Smooth muscle cell (in vitro differentiated cells): ENCODE results near the gene PBX4. TPM values are rescaled to one million over a fixed set of nuclear protein-coding genes. Genes with fewer than 3 reads are reported as not detected.

Experiments
- DNase-seq: peaks from one replicate; lab custom pipeline; 2025; ENCODE audit not compliant: unreplicated experiment; lab: John Stamatoyannopoulos, UW
- H2AFZ ChIP-seq: fragments of 200-600 bp; sonication (generic); 2 replicates; pipeline ENCODE4 v1.6.0; 2016; ENCODE audit warnings: antibody characterized with exemption, low read depth, mild to moderate bottlenecking
- H3F3A ChIP-seq: fragments of 200-600 bp; sonication (generic); 2 replicates; pipeline ENCODE4 v1.6.0; 2017; ENCODE audit warnings: antibody characterized with exemption, low read depth
- H3K27ac ChIP-seq: fragments of 200-600 bp; sonication (generic); 2 replicates; pipeline ENCODE4 v1.5.1; 2016; ENCODE audit warnings: low read depth, mild to moderate bottlenecking
- H3K27me3 ChIP-seq: fragments of 200-600 bp; sonication (generic); 2 replicates; pipeline ENCODE4 v1.6.1; 2016; ENCODE audit warnings: low read depth, mild to moderate bottlenecking
- H3K36me3 ChIP-seq: fragments of 200-600 bp; sonication (generic); 2 replicates; pipeline ENCODE4 v1.5.1; 2016; ENCODE audit warnings: low read depth
- H3K4me1 ChIP-seq: fragments of 200-600 bp; sonication (generic); 2 replicates; pipeline ENCODE4 v1.5.1; 2016; ENCODE audit warnings: low read depth
- H3K4me2 ChIP-seq: fragments of 200-600 bp; sonication (generic); 2 replicates; pipeline ENCODE4 v1.6.0; 2016; ENCODE audit warnings: mild to moderate bottlenecking
- H3K4me3 ChIP-seq: fragments of 200-600 bp; sonication (generic); 2 replicates; pipeline ENCODE4 v1.5.1; 2016; ENCODE audit warnings: mild to moderate bottlenecking
- H3K79me2 ChIP-seq: fragments of 200-600 bp; sonication (generic); 2 replicates; pipeline ENCODE4 v1.6.0; 2016; ENCODE audit warnings: low read depth, mild to moderate bottlenecking
- H3K9ac ChIP-seq: fragments of 200-600 bp; sonication (generic); 2 replicates; pipeline ENCODE4 v1.6.0; 2016; ENCODE audit warnings: low read depth
- H3K9me3 ChIP-seq: fragments of 200-600 bp; sonication (generic); replicated peaks from 2 replicates; pipeline ENCODE4 v1.5.1; 2016; ENCODE audit warnings: low read depth
- H4K20me1 ChIP-seq: fragments of 200-600 bp; sonication (generic); 2 replicates; pipeline ENCODE4 v1.6.0; 2016; ENCODE audit warnings: low read depth
- CTCF ChIP-seq: fragments of 200-600 bp; sonication (generic); IDR thresholded peaks from 2 replicates; pipeline ENCODE4 v1.5.1; 2017; ENCODE audit warnings: borderline replicate concordance, mild to moderate bottlenecking, antibody characterized with exemption; ENCODE audit not compliant: insufficient read depth, poor library complexity, severe bottlenecking
- WGBS: methylation state at CpG from one replicate; pipeline ENCODE4 v1.1.7; 2016; ENCODE audit warnings: low lambda C conversion rate; 5-methylcytosine and 5-hydroxymethylcytosine counted together
- polyA plus RNA-seq: library from polyadenylated mRNA; unstranded; fragments of >200 nt; fragmentation: Nextera tagmentation; extraction: Ambion mirVana; gene quantifications from 2 replicates; pipeline ENCODE4 v1.2.1, GENCODE V29; 2016
- total RNA-seq: library from RNA; depleted of rRNA; stranded (reverse); fragments of >200 nt; gene quantifications from 2 replicates; pipeline ENCODE4 v1.2.3, GENCODE V29; 2014

PBX4 gene
- total and polyA plus RNA-seq, 2 experiments from 2014 or later: 1.7 to 2.5 TPM

- Histone ChIP-seq H4K20me1 (peaks cover 22% of the 10 kb centered on the region), H3K4me1 (no peaks in the 10 kb centered on the region), H3F3A (no peaks in the 10 kb centered on the region), H3K9me3 (no peaks in the 10 kb centered on the region), H3K36me3 (no peaks in the 10 kb centered on the region), H3K27me3 (no peaks in the 10 kb centered on the region), H3K9ac (no peak overlapping the region), H3K27ac (no peak overlapping the region), H3K4me3 (no peak overlapping the region), H2AFZ (no peak overlapping the region), H3K79me2 (no peaks in the 10 kb centered on the region), H3K4me2 (no peak overlapping the region)
- TF ChIP-seq CTCF: no peak
- DNase-seq: no peak
- WGBS: 97% methylated on average over 4 of the region's 4 CpGs
Measured at GRCh38 chr19:19530889-19531288, 87.6 kb downstream of the PBX4 start.

GRCh38 chr19:19530423-19530804 is 88.1 kb downstream of the PBX4 start:
- no peak for DNase-seq
- H3K36me3 ChIP-seq: no peaks in the 10 kb centered on the region
- no peak for TF ChIP-seq CTCF
- no peak overlapping the region for H2AFZ ChIP-seq
- H3K4me1 ChIP-seq: no peaks in the 10 kb centered on the region
- no peaks in the 10 kb centered on the region for H3F3A ChIP-seq
- no peaks in the 10 kb centered on the region for H3K79me2 ChIP-seq
- H3K9me3 ChIP-seq: no peaks in the 10 kb centered on the region
- no peak overlapping the region for H3K4me3 ChIP-seq
- 75% methylated on average over 8 of the region's 9 CpGs for WGBS
- H3K4me2 ChIP-seq: no peak overlapping the region
- H4K20me1 ChIP-seq: peaks cover 26% of the 10 kb centered on the region
- no peaks in the 10 kb centered on the region for H3K27me3 ChIP-seq
- no peak overlapping the region for H3K9ac ChIP-seq
- no peak overlapping the region for H3K27ac ChIP-seq

GRCh38 chr19:19529783-19530422 is 88.6 kb downstream of the PBX4 start:
- H3K36me3 ChIP-seq: no peaks in the 10 kb centered on the region
- no peaks in the 10 kb centered on the region for H3K4me1 ChIP-seq
- no peak for DNase-seq
- no peak overlapping the region for H3K4me3 ChIP-seq
- no peaks in the 10 kb centered on the region for H3F3A ChIP-seq
- no peaks in the 10 kb centered on the region for H3K9me3 ChIP-seq
- H3K9ac ChIP-seq: no peak overlapping the region
- H3K27me3 ChIP-seq: no peaks in the 10 kb centered on the region
- no peaks in the 10 kb centered on the region for H3K79me2 ChIP-seq
- H2AFZ ChIP-seq: no peak overlapping the region
- TF ChIP-seq CTCF: no peak
- H3K27ac ChIP-seq: no peak overlapping the region
- no peak overlapping the region for H3K4me2 ChIP-seq
- H4K20me1 ChIP-seq: peaks cover 32% of the 10 kb centered on the region
- 92% methylated on average over 10 of the region's 11 CpGs for WGBS
